Keratinocyte (primary cell): Measurements from ENCODE around the gene HYDIN.
"Not testable (repeated sequence)": the region's sequence is repeated elsewhere in the genome, so short reads cannot be mapped to it uniquely, and the experiment has no call there.

Experiments
- EZH2 ChIP-seq: IDR thresholded peaks from one replicate; pipeline ENCODE4 v1.6.1; 2012; ENCODE audit warnings: inconsistent platforms, mild to moderate bottlenecking, low read length, moderate library complexity
- TF ChIP-seq, protein P1 (sequence below), 3 experiments: IDR thresholded peaks in 1 of 3; conservative IDR thresholded peaks in 1 of 3; optimal IDR thresholded peaks in 1 of 3; 2 replicates in 2 of 3; 3 replicates in 1 of 3; pipeline versions ENCODE3 to v1.5.1; 2011; ENCODE audit warnings: low read length in 3 of 3, mild to moderate bottlenecking in 3 of 3, moderate library complexity in 2 of 3, control low read depth in 1 of 3, inconsistent platforms in 1 of 3; ENCODE audit not compliant: insufficient read depth in 2 of 3; ENCODE audit errors: extremely low read depth in 1 of 3

DNA sequence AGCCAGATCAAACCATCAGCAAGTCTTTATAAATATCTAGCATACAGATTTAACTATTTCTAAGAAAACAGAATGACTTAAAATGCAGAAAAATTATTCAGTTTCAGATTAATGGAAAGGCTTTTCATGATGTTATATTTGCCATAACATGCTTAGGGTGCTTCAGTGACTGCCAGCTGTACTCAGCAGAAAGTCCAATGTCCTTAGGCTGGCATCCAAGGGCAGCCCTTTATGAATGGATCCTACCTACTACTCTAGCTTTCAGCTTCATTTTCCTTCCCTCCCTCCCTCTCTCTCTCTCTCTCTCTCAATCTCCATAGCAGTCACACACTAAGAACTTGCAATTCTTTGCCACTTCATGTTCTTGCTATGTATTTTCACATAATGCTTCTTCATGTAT lies 124.6 kb downstream of the HYDIN start:
- TF ChIP-seq, protein P1, sequence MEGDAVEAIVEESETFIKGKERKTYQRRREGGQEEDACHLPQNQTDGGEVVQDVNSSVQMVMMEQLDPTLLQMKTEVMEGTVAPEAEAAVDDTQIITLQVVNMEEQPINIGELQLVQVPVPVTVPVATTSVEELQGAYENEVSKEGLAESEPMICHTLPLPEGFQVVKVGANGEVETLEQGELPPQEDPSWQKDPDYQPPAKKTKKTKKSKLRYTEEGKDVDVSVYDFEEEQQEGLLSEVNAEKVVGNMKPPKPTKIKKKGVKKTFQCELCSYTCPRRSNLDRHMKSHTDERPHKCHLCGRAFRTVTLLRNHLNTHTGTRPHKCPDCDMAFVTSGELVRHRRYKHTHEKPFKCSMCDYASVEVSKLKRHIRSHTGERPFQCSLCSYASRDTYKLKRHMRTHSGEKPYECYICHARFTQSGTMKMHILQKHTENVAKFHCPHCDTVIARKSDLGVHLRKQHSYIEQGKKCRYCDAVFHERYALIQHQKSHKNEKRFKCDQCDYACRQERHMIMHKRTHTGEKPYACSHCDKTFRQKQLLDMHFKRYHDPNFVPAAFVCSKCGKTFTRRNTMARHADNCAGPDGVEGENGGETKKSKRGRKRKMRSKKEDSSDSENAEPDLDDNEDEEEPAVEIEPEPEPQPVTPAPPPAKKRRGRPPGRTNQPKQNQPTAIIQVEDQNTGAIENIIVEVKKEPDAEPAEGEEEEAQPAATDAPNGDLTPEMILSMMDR (optimal IDR thresholded peaks at IDR 0.05 in 1 of 3, IDR thresholded peaks at IDR 0.05 in 1 of 3, conservative IDR thresholded peaks at IDR 0.05 in 1 of 3; ENCODE audit: extremely low read depth in 1 of 3, insufficient read depth in 2 of 3, low read length in 3 of 3): not testable (repeated sequence)
- not testable (repeated sequence) for TF ChIP-seq EZH2
